Measurements from ENCODE around the gene PRR12. TPM values are rescaled to one million over a fixed set of nuclear protein-coding genes. Genes with fewer than 3 reads are reported as not detected.

Gene PRR12
- total RNA-seq, 1 experiment from 2014 or later, result 22.9 TPM

DNA sequence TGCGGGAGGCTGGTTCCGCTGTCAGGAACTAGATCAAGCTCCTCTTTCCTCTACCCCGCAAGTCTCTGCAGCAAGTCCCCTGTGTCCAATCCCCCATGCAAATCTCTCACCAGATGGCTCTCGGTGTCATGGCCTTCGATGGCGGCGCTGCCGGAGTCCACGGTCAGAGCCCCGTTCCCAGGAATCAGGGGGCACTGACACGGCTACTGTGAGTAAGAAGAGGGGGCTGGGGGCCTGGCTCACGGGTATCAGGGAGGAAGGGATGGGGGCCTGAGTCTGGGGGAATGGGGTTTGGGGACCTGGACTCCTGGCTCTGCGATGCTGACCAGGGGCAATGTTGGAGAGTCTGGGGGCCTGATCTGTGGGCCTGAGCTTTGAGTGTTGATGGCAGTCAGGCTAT lies 55.0 kb downstream of the PRR12 start:
- H3K36me3 ChIP-seq (ENCODE audit: control insufficient read depth, insufficient read depth, low read length), result peaks cover 4% of the 10 kb centered on the region; the same call in 1 of the 2 replicates
- intact Hi-C loops (cut with micrococcal nuclease; ENCODE audit: unreplicated experiment), result no loop called here
- no peak overlapping the region for H3K27ac ChIP-seq (ENCODE audit: low read length)
- H3K4me1 ChIP-seq (ENCODE audit: control insufficient read depth, insufficient read depth, low read length), result peaks cover 13% of the 10 kb centered on the region
- no peaks in the 10 kb centered on the region for H3K9me3 ChIP-seq (ENCODE audit: control insufficient read depth, insufficient read depth, low read depth, low read length)
- in situ Hi-C loops (cut with HindIII; ENCODE audit: low pct_unique_long_range_greater_than_20kb, low sequenced_read_pairs), result no loop called here
- BruUV-seq (replicated peaks), result no TSS peak
- ATAC-seq (no peak), DNase-seq (ENCODE audit: low read depth, low spot score) (no peak)
- H3K4me3 ChIP-seq (ENCODE audit: low read depth in 2 of 2, low read length in 2 of 2), result no peak overlapping the region
- TF ChIP-seq SIN3A (IDR thresholded peaks at IDR 0.05; ENCODE audit: borderline replicate concordance, insufficient read depth, low read depth, low read length) (no peak), TCF7L2 (IDR thresholded peaks at IDR 0.05; ENCODE audit: low read depth, low read length) (no peak), POLR2AphosphoS5 (IDR thresholded peaks at IDR 0.05; ENCODE audit: low read depth, low read length) (no peak)
- TF ChIP-seq, protein P1, sequence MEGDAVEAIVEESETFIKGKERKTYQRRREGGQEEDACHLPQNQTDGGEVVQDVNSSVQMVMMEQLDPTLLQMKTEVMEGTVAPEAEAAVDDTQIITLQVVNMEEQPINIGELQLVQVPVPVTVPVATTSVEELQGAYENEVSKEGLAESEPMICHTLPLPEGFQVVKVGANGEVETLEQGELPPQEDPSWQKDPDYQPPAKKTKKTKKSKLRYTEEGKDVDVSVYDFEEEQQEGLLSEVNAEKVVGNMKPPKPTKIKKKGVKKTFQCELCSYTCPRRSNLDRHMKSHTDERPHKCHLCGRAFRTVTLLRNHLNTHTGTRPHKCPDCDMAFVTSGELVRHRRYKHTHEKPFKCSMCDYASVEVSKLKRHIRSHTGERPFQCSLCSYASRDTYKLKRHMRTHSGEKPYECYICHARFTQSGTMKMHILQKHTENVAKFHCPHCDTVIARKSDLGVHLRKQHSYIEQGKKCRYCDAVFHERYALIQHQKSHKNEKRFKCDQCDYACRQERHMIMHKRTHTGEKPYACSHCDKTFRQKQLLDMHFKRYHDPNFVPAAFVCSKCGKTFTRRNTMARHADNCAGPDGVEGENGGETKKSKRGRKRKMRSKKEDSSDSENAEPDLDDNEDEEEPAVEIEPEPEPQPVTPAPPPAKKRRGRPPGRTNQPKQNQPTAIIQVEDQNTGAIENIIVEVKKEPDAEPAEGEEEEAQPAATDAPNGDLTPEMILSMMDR (IDR thresholded peaks at IDR 0.05), result no peak
- TF ChIP-seq, protein P2, sequence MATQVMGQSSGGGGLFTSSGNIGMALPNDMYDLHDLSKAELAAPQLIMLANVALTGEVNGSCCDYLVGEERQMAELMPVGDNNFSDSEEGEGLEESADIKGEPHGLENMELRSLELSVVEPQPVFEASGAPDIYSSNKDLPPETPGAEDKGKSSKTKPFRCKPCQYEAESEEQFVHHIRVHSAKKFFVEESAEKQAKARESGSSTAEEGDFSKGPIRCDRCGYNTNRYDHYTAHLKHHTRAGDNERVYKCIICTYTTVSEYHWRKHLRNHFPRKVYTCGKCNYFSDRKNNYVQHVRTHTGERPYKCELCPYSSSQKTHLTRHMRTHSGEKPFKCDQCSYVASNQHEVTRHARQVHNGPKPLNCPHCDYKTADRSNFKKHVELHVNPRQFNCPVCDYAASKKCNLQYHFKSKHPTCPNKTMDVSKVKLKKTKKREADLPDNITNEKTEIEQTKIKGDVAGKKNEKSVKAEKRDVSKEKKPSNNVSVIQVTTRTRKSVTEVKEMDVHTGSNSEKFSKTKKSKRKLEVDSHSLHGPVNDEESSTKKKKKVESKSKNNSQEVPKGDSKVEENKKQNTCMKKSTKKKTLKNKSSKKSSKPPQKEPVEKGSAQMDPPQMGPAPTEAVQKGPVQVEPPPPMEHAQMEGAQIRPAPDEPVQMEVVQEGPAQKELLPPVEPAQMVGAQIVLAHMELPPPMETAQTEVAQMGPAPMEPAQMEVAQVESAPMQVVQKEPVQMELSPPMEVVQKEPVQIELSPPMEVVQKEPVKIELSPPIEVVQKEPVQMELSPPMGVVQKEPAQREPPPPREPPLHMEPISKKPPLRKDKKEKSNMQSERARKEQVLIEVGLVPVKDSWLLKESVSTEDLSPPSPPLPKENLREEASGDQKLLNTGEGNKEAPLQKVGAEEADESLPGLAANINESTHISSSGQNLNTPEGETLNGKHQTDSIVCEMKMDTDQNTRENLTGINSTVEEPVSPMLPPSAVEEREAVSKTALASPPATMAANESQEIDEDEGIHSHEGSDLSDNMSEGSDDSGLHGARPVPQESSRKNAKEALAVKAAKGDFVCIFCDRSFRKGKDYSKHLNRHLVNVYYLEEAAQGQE (IDR thresholded peaks at IDR 0.05; ENCODE audit: insufficient read depth in 1 of 2, low read depth in 2 of 2, low read length in 1 of 2), result no peak
- CTCF ChIA-PET, result no interaction called here
- H3K27me3 ChIP-seq (ENCODE audit: control insufficient read depth, insufficient read depth, low read length), result no peaks in the 10 kb centered on the region
- POLR2A ChIA-PET, result no interaction called here

DNA sequence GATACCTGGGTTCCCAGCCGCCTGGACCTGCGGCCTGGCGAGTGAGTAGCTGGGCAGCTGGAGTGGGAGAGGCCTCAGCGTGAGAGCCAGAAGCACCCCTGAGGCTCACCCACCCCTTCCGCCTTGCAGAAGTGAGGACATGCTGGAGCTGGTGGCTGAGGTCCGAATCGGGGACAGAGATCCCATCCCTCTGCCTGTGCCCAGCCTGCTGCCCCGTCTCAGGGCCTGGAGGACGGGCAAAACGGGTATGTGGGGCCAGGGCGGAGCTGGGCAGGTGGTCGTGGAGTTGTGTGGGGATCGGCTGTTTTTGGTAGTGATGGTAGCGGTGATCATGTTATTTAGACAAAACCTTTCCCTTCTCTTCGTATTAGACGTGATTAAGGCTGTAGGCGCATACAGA lies 55.6 kb downstream of the PRR12 start:
- ChIA-PET CTCF (no interaction called here), POLR2A (no interaction called here)
- ATAC-seq, result no peak
- Histone ChIP-seq H3K27ac (ENCODE audit: low read length) (no peak overlapping the region), H3K27me3 (ENCODE audit: control insufficient read depth, insufficient read depth, low read length) (no peaks in the 10 kb centered on the region), H3K4me1 (ENCODE audit: control insufficient read depth, insufficient read depth, low read length) (peaks cover 13% of the 10 kb centered on the region), H3K9me3 (ENCODE audit: control insufficient read depth, insufficient read depth, low read depth, low read length) (no peaks in the 10 kb centered on the region), H3K4me3 (ENCODE audit: low read depth in 2 of 2, low read length in 2 of 2) (no peak overlapping the region), H3K36me3 (ENCODE audit: control insufficient read depth, insufficient read depth, low read length) (peaks cover 4% of the 10 kb centered on the region; the same call in 1 of the 2 replicates)
- intact Hi-C loops (cut with micrococcal nuclease; ENCODE audit: unreplicated experiment), result no loop called here
- TF ChIP-seq SIN3A (IDR thresholded peaks at IDR 0.05; ENCODE audit: borderline replicate concordance, insufficient read depth, low read depth, low read length), result no peak
- DNase-seq (ENCODE audit: low read depth, low spot score), result no peak
- in situ Hi-C loops (cut with HindIII; ENCODE audit: low pct_unique_long_range_greater_than_20kb, low sequenced_read_pairs), result no loop called here
- no TSS peak for BruUV-seq (replicated peaks)

DNA sequence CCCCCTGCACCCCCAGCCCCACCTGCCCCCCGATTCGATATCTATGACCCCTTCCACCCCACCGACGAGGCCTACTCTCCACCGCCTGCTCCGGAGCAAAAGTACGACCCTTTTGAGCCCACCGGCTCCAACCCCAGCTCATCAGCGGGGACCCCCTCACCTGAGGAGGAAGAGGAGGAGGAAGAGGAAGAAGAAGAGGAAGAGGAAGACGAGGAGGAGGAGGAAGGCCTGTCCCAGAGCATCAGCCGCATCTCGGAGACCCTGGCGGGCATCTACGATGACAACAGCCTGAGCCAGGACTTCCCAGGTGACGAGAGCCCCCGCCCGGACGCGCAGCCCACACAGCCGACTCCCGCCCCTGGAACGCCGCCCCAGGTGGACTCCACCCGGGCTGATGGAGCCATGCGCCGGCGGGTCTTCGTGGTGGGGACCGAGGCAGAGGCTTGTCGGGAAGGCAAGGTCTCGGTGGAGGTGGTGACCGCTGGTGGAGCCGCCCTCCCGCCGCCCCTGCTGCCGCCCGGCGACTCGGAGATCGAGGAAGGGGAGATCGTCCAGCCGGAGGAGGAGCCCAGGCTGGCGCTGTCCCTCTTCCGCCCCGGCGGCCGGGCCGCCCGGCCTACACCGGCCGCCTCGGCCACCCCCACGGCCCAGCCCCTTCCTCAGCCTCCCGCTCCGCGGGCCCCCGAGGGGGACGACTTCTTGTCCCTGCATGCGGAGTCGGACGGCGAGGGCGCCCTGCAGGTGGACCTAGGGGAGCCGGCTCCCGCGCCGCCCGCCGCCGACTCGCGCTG lies 60.2 kb downstream of the PRR12 start:
- H3K4me3 ChIP-seq (ENCODE audit: low read depth in 2 of 2, low read length in 2 of 2), result no peak overlapping the region
- intact Hi-C loops (cut with micrococcal nuclease; ENCODE audit: unreplicated experiment) (no loop called here), in situ Hi-C loops (cut with HindIII; ENCODE audit: low pct_unique_long_range_greater_than_20kb, low sequenced_read_pairs) (no loop called here)
- no peaks in the 10 kb centered on the region for H3K27me3 ChIP-seq (ENCODE audit: control insufficient read depth, insufficient read depth, low read length)
- ChIA-PET CTCF (no interaction called here), POLR2A (no interaction called here)
- H3K4me1 ChIP-seq (ENCODE audit: control insufficient read depth, insufficient read depth, low read length), result no peaks in the 10 kb centered on the region
- no peaks in the 10 kb centered on the region for H3K9me3 ChIP-seq (ENCODE audit: control insufficient read depth, insufficient read depth, low read depth, low read length)
- no peaks in the 10 kb centered on the region for H3K36me3 ChIP-seq (ENCODE audit: control insufficient read depth, insufficient read depth, low read length)
- TF ChIP-seq, protein P2 (IDR thresholded peaks at IDR 0.05; ENCODE audit: insufficient read depth in 1 of 2, low read depth in 2 of 2, low read length in 1 of 2), result no peak
- no peak for TF ChIP-seq TCF7L2 (IDR thresholded peaks at IDR 0.05; ENCODE audit: low read depth, low read length)
- TF ChIP-seq POLR2AphosphoS5 (IDR thresholded peaks at IDR 0.05; ENCODE audit: low read depth, low read length), result no peak
- TF ChIP-seq, protein P1 (IDR thresholded peaks at IDR 0.05), result no peak
- no peak for TF ChIP-seq SIN3A (IDR thresholded peaks at IDR 0.05; ENCODE audit: borderline replicate concordance, insufficient read depth, low read depth, low read length)
- no peak for DNase-seq (ENCODE audit: low read depth, low spot score)
- no peak for ATAC-seq
- H3K27ac ChIP-seq (ENCODE audit: low read length), result no peak overlapping the region
- BruUV-seq (replicated peaks), result no TSS peak
